TTC549 (cell line): ENCODE results near the gene MED15.
"Not testable (repeated sequence)": the region's sequence is repeated elsewhere in the genome, so short reads cannot be mapped to it uniquely, and the experiment has no call there.

Experiments
- FAIRE-seq: peaks from 2 replicates; lab custom pipeline; 2012; peaks lifted over from hg19 to GRCh38; lab: Jason Lieb, UNC

Gene MED15

DNA sequence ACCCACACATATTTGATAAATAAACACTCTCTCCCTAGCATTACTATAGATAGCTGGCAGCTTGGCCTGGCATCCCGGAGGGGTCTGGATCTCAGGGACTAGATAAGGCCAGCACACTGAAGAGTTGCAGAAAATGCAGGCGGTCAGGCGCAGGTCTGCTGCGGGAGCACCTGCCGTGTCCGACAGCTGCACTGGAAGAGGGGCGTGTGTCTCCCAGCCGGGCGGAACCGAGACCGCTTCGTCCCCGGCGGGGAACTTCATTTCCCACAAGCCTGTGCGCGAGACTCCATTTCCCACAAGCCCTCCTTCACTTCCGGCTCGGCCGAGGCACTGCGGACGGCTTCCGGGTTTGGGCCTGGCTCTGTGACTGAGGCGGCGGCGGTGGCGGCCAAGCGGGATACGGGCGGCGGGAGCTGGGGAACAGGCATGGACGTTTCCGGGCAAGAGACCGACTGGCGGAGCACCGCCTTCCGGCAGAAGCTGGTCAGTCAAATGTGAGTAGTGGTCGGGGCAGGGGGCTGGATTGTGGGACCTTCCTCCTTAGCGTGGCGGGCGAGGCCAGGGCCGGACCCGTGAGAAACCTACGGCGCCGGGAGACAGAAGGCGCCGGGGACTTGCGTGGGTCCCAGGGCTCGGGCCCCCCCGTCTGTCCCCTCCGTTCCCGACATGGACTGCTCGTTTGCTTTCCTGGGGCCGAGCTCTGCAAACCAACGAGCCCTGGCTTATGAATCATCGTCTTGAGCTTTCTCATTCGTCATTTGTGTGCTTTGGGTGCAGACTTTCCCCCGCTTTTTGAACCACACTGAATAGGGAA is at the start of gene MED15:
MED15 (plus strand) TSS at position 358 of the 814 bp plus-strand sequence; CDS start at position 427, 69 bp downstream.
- no peak for FAIRE-seq

- no peak for FAIRE-seq
These were observed 48.8 kb upstream of the MED15 start for GRCh38 chr22:20458530-20459151.

GRCh38 chr22:20459152-20459542 is 48.3 kb upstream of the MED15 start:
- no peak for FAIRE-seq

DNA sequence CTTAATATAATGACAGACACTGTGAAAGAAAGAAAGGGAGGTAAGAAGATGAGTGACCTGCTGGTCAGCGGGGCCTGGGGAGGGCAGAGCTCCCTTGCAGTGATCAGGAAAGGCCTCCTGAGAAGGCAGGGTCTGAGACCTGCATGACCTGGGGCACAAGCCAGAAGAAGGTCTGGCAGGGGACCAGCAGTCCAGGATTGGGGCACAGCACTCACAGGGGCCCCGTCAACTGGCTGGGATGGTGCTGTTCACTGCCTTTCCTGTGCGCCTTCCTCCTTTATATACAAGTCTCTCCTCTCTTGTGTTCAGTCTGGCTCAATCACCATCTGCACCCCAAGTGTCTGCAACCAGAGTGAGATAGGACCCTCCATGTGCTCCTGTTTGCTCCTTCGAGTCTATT is 47.5 kb upstream of the MED15 start:
- no peak for FAIRE-seq

DNA sequence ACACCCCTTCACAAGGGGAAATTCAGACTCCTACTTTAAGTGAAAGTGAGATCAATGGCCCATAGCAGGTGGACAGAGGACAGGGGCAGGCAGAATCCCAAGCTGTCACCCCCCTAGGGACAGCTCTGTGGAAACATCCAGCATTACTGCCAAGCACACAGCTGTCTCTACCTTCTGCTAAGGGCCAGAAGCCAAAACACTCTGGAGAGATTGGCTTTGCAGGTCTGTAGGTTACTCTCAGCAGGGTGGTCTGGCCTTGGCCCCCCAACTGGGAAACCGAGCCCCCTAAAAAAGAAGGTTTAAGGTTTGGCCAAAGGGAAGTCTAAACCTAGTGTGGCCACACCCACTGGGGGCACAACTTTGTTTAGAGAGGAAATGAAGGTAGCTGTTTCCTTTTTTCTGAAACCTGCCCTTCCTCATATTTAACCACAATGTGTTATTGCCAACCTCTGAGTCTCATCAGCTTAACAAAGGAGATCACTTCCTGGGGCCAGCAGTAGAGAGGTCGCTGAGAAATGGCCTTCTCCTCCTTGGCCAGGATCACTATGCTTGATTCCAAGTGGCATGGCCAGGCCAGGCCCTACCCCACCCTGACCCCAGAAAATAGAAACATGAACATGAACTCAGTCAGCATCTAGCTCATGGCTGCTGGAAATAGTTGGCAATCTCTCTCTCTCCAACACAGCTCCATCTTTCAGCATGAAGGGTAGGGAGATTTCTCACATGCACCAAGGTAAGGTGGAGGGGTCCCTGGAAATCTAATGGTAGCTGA is 43.9 kb upstream of the MED15 start:
- FAIRE-seq: no peak

GRCh38 chr22:20464096-20464614 is 43.3 kb upstream of the MED15 start:
- no peak for FAIRE-seq

GRCh38 chr22:20464912-20465758 is 42.3 kb upstream of the MED15 start:
- no peak for FAIRE-seq

GRCh38 chr22:20465759-20466077 is 41.7 kb upstream of the MED15 start:
- no peak for FAIRE-seq

GRCh38 chr22:20466659-20467379 is 40.6 kb upstream of the MED15 start:
- FAIRE-seq: no peak

DNA sequence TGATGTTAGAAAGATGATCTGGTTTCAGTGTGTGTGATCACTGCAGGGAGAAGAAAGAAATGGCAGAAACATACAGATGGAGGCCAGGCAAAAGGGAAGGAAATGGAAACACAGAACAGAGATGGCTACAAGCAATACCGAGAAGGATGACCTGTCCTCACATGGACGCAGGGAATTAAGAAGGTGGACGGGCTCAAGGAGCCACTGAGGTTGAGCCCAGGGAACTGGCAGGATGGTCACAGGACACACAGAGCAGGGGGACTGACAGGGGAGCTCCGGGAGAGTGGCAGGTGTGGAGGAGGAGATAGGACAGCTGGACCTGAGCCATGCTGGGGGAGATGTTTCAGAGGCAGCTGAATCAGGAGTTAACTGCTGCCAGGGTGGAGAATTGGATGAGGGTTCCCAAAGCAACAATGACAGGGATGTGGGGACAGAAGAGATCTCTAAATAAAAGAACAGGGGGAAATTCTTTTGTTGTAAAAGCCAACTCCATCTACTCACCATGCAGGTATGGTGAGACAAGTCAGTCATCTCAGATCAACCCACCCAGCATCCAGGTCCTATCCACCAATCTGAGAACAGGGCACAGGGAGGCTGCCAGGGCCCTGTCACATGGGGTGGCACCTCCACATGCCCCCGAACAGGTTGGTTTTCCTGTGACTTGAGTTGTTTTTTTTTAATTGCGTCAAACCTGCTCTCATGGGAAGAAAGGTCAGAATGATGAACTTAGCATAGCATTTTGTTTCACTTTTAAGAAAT is 38.1 kb upstream of the MED15 start:
- no peak for FAIRE-seq

DNA sequence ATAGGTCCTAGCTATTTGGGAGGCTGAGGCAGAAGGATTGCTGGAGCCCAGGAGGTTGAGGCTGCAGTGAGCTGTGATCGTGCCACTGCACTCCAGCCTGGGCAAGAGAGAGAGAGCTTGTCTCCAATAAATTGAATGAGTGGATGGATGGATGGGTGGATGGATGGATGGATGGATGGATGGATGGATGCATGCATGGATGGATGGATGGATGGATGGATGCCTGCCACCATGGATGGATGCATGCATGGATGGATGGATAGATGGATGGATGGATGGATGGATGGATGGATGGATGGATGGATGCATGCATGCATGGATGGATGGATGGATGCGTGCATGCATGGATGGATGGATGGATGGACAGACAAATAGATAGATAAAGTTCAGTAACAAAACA is 36.9 kb upstream of the MED15 start:
- FAIRE-seq: not testable (repeated sequence)

DNA sequence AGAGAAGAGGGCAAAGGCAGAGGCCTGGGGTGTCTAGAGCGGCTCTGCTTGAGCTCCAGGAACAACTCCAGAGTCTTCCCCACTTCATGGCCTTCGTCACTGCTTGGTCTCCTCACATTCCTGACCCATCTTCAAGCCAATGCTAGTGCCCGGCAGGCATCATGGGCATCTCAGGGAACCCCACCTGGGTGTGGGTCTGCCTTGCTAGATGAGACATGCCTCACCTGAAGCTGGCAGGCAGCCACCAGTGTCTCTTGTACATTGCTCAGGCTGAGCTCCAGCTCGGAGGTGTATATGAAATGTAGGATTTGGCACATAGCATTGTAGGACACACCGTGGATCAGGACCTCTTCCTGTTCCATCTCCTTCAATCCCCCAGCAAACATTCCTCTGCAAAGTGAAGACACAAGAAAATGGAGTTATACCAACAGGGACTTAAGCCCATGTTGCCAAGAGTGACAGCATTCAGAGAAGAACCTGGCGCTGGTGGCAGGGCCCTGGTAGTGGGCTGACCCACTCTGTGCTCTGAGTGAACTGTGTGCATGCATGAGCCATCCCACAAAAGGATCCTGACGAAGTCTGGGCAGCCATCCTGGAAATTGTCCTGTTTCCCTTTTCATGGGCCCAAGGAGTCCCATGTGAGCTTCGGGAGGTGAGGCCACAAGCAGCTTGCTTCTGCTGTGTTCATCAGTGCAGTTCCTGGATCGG is 36.1 kb upstream of the MED15 start:
- no peak for FAIRE-seq

DNA sequence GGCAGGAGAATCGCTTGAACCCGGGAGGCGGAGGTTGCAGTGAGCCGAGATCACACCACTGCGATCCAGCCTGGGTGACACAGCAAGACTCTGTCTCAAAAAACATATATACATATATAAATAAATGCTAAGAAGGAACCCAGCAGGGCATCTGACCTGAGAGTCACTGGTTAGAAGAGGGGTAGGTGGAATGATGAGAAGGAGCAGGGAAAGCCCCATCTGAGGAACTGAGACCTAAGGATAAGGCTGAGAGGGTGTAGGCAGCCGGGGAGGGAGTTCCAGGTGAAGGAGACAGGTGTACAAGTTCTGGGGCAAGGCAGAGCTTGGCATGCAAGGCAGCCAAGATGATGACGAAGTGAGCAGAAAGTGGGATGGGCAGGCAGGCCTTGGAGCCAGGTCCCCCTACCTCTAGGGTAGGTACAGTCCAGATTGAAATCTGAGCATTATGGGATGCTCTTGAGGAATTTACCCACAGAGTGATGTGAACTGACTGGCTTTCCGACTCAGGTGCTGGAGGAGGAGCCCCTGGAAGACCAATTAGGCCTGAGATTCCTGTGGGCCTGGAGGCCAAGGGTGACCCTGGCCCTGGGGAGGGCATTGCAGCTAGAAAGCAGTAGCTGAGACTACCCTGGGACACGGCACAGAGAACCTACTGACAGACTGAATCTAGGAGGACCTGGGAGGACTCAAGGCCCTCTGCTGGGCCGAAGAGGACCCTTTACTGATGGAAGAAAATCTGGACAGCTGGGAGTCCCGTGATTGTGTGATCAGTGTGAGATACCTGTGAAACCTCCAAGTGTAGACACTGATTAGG is 34.6 kb upstream of the MED15 start:
- no peak for FAIRE-seq

GRCh38 chr22:20475115-20475436 is 32.3 kb upstream of the MED15 start:
- FAIRE-seq: no peak

GRCh38 chr22:20475569-20475968 is 31.8 kb upstream of the MED15 start:
- not testable (repeated sequence) for FAIRE-seq

GRCh38 chr22:20478059-20478458 is 29.4 kb upstream of the MED15 start:
- FAIRE-seq: not testable (repeated sequence)

- FAIRE-seq: no peak
These were observed 27.7 kb upstream of the MED15 start for GRCh38 chr22:20479612-20480196.

DNA sequence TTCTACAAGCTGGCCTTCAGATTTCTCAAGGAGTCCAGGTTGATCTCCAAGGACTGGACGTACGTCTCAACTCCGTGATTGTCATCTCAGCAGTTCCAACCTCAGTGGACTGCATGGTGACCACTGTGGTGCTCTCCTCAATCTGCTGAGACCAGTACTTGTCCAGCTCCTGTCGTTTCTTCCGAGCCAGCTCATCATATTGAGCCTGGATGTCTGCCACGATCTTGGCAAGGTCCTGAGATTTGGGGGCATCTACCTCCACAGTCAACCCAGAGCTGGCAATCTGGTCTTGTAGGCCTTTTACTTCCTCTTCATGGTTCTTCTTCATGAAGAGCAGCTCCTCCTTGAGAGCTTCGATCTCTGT is 24.3 kb upstream of the MED15 start:
- not testable (repeated sequence) for FAIRE-seq

DNA sequence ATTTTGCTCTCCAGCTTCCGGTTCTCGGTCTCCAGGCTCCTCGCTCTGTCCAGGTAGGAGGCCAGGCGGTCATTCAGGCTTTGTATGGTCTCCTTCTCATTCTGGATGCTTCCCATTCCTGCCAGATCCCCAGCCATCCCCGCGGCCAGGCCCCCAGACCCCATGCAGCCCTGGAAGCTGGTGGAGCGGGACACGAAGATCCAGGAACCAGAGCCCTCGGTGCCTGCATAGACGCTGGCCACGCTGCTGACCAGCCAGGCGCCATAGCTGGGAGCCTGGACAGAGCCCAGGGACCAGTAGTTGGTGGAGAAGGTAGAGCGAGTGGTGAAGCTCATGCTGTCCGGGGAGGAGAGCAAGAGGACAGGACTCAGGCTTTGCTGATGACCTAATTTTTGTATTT is 23.6 kb upstream of the MED15 start:
- FAIRE-seq: no peak
